A549 (cell line): ENCODE results near the gene CD226. TPM values are rescaled to one million over a fixed set of nuclear protein-coding genes. Genes with fewer than 3 reads are reported as not detected.

Experiments used
- ATAC-seq, 2 experiments: fragments of 200-7000 bp in 1 of 2; fragments of >200 bp in 1 of 2; cut with Nextera tagmentation in 1 of 2; cut with Tn5 transposase in 1 of 2; 3 replicates each; pipeline versions ENCODE4 v1.8.0 to v1.9.1; 2018 to 2020; ENCODE audit warnings: mild to moderate bottlenecking in 1 of 2, moderate library complexity in 1 of 2
- CTCF ChIA-PET: fragments of 300-600 bp; sonication (Branson Sonifier 250); formaldehyde crosslinking; extraction: SDS; loops from one replicate; lab custom pipeline; 2021; ENCODE audit warnings: antibody characterized with exemption, inconsistent platforms; lab: Yijun Ruan, JAX
- POLR2A ChIA-PET: fragments of 350-600 bp; formaldehyde crosslinking; extraction: SDS; loops from one replicate; lab custom pipeline; 2021; ENCODE audit warnings: antibody characterized with exemption, inconsistent platforms; lab: Yijun Ruan, JAX
- DNase-seq, 2 experiments: peaks; one replicate each; pipeline versions ENCODE4 v3.0.0 to v3.0.0-alpha.2; 2011 to 2016; ENCODE audit warnings: low read depth in 1 of 2, low spot score in 1 of 2
- FAIRE-seq: peaks from 2 replicates; lab custom pipeline; 2011; peaks lifted over from hg19 to GRCh38; lab: Jason Lieb, UNC
- H3K27ac ChIP-seq, 2 experiments: fragments of >200 bp; sonication (Bioruptor Twin); formaldehyde crosslinking; 3 replicates each; pipeline ENCODE4 v1.5.1; 2016 to 2017
- H3K4me1 ChIP-seq: fragments of >200 bp; sonication (Bioruptor Twin); formaldehyde crosslinking; 3 replicates; pipeline ENCODE4 v1.6.1; 2016
- H3K4me2 ChIP-seq: fragments of >200 bp; sonication (Bioruptor Twin); formaldehyde crosslinking; 3 replicates; pipeline ENCODE4 v1.6.1; 2016
- H3K4me3 ChIP-seq: fragments of >200 bp; sonication (Bioruptor Twin); formaldehyde crosslinking; 3 replicates; pipeline ENCODE4 v1.5.1; 2016
- H3K9me3 ChIP-seq: fragments of >200 bp; sonication (Bioruptor Twin); formaldehyde crosslinking; 3 replicates; pipeline ENCODE4 v1.6.1; 2016
- BCL3 ChIP-seq: fragments of >200 bp; sonication (Bioruptor Twin); formaldehyde crosslinking; IDR thresholded peaks from 3 replicates; pipeline ENCODE4 v1.6.1; 2016
- CBX2 ChIP-seq: fragments of 200-600 bp; sonication (generic); IDR thresholded peaks from 2 replicates; pipeline ENCODE4 v1.6.1; 2016; ENCODE audit warnings: low read depth, mild to moderate bottlenecking, borderline replicate concordance
- CHD2 ChIP-seq: fragments of 150-350 bp; IDR thresholded peaks from 2 replicates; pipeline ENCODE4 v1.6.1; 2014; ENCODE audit warnings: low read length; ENCODE audit not compliant: partially characterized antibody
- CTCF ChIP-seq: fragments of >200 bp; sonication (Bioruptor Twin); formaldehyde crosslinking; IDR thresholded peaks from 3 replicates; pipeline ENCODE4 v1.5.1; 2016
- ELK1 ChIP-seq: fragments of 150-350 bp; IDR thresholded peaks from 2 replicates; pipeline ENCODE4 v1.6.1; 2014; ENCODE audit warnings: low read depth, mild to moderate bottlenecking, low read length
- EP300 ChIP-seq, 2 experiments: fragments of >200 bp; sonication (Bioruptor Twin); formaldehyde crosslinking; IDR thresholded peaks; 2 replicates in 1 of 2; 3 replicates in 1 of 2; pipeline ENCODE4 v1.6.1; 2016 to 2017
- FOSB ChIP-seq: fragments of 250-450 bp; sonication (Bioruptor Pico); IDR thresholded peaks from 2 replicates; pipeline ENCODE4 v1.5.0; 2020; ENCODE audit warnings: mild to moderate bottlenecking, moderate library complexity
- FOXS1 ChIP-seq: fragments of 250-450 bp; sonication (Bioruptor Pico); IDR thresholded peaks from 2 replicates; pipeline ENCODE4 v1.5.0; 2020; ENCODE audit warnings: mild to moderate bottlenecking, moderate library complexity
- GATA3 ChIP-seq: IDR thresholded peaks from 2 replicates; pipeline ENCODE4 v1.6.1; 2012; ENCODE audit warnings: borderline replicate concordance
- HDAC2 ChIP-seq: fragments of 200-600 bp; sonication (generic); IDR thresholded peaks from 2 replicates; pipeline ENCODE4 v1.6.1; 2016
- HEYL ChIP-seq: fragments of 250-450 bp; sonication (Bioruptor Pico); IDR thresholded peaks from 2 replicates; pipeline ENCODE4 v1.8.0; 2021; ENCODE audit warnings: mild to moderate bottlenecking, moderate library complexity
- HOXB5 ChIP-seq: fragments of 250-450 bp; sonication (Bioruptor Pico); IDR thresholded peaks from 2 replicates; pipeline ENCODE4 v1.5.0; 2020; ENCODE audit warnings: mild to moderate bottlenecking, moderate library complexity
- JUN ChIP-seq, 2 experiments: fragments of >200 bp; sonication (Bioruptor Twin); formaldehyde crosslinking; IDR thresholded peaks; 2 replicates in 1 of 2; 3 replicates in 1 of 2; pipeline ENCODE4 v1.6.1; 2016 to 2017
- KDM5A ChIP-seq: fragments of 200-600 bp; sonication (generic); IDR thresholded peaks from 2 replicates; pipeline ENCODE4 v1.6.1; 2016; ENCODE audit warnings: antibody characterized with exemption, mild to moderate bottlenecking
- MAZ ChIP-seq: fragments of 150-350 bp; IDR thresholded peaks from 2 replicates; pipeline ENCODE4 v1.6.1; 2014; ENCODE audit warnings: antibody characterized with exemption, low read depth, low read length, borderline replicate concordance
- NPAS2 ChIP-seq: fragments of 250-450 bp; sonication (Bioruptor Pico); IDR thresholded peaks from 2 replicates; pipeline ENCODE4 v1.8.0; 2022; ENCODE audit warnings: mild to moderate bottlenecking, moderate library complexity, borderline replicate concordance
- REST ChIP-seq: fragments of 200-600 bp; sonication (generic); IDR thresholded peaks from 2 replicates; pipeline ENCODE4 v1.6.1; 2016; ENCODE audit warnings: antibody characterized with exemption, mild to moderate bottlenecking, moderate library complexity
- RFX5 ChIP-seq: fragments of 450-650 bp; IDR thresholded peaks from 2 replicates; pipeline ENCODE4 v1.7.1; 2014; ENCODE audit warnings: antibody characterized with exemption, mild to moderate bottlenecking, moderate library complexity
- SMC3 ChIP-seq: fragments of >200 bp; sonication (Bioruptor Twin); formaldehyde crosslinking; IDR thresholded peaks from 3 replicates; pipeline ENCODE4 v1.6.1; 2018; ENCODE audit warnings: inconsistent platforms
- USF2 ChIP-seq: fragments of 450-650 bp; IDR thresholded peaks from 2 replicates; pipeline ENCODE4 v1.6.1; 2014; ENCODE audit warnings: antibody characterized with exemption
- ZC3H11A ChIP-seq: fragments of 450-650 bp; IDR thresholded peaks from 2 replicates; pipeline ENCODE4 v1.6.1; 2014; ENCODE audit warnings: antibody characterized with exemption, mild to moderate bottlenecking
- ZFP36 ChIP-seq: fragments of 450-650 bp; IDR thresholded peaks from 2 replicates; pipeline ENCODE4 v1.6.1; 2014; ENCODE audit warnings: borderline replicate concordance; ENCODE audit not compliant: partially characterized antibody
- ZSCAN20 ChIP-seq: fragments of 250-450 bp; sonication (Bioruptor Pico); IDR thresholded peaks from 2 replicates; pipeline ENCODE4 v1.8.0; 2022; ENCODE audit warnings: mild to moderate bottlenecking, moderate library complexity
- WGBS: methylation state at CpG from one replicate; pipeline ENCODE4 v1.1.6; 2017; ENCODE audit errors: missing lambda C conversion rate; 5-methylcytosine and 5-hydroxymethylcytosine counted together
- polyA plus RNA-seq, 4 experiments: library from polyadenylated mRNA; depleted of rRNA in 3 of 4; stranded (reverse); fragments of >200 nt; fragmentation: RNase III in 1 of 4; extraction: RNeasy Plus Mini Kit Qiagen cat#74134 plus additional on column Dnase treatment in 1 of 4; gene quantifications; 2 replicates in 3 of 4; 3 replicates in 1 of 4; pipeline ENCODE4 v1.2.3, GENCODE V29; 2011 to 2017
- TF ChIP-seq, protein P1 (sequence below): IDR thresholded peaks from 2 replicates; pipeline ENCODE4 v1.6.1; 2012; ENCODE audit warnings: low read depth, borderline replicate concordance
- TF ChIP-seq, protein P2 (sequence below): IDR thresholded peaks from 2 replicates; pipeline ENCODE4 v1.6.1; 2012
- TF ChIP-seq, protein P3 (sequence below): fragments of 250-450 bp; sonication (Bioruptor Pico); IDR thresholded peaks from 2 replicates; pipeline ENCODE4 v1.5.0; 2021; ENCODE audit warnings: mild to moderate bottlenecking, moderate library complexity, borderline replicate concordance

Gene CD226
- polyA plus RNA-seq, 2 of the 4 experiments (the other 2 are of a cell fraction): 0.28 to 0.92 TPM

DNA sequence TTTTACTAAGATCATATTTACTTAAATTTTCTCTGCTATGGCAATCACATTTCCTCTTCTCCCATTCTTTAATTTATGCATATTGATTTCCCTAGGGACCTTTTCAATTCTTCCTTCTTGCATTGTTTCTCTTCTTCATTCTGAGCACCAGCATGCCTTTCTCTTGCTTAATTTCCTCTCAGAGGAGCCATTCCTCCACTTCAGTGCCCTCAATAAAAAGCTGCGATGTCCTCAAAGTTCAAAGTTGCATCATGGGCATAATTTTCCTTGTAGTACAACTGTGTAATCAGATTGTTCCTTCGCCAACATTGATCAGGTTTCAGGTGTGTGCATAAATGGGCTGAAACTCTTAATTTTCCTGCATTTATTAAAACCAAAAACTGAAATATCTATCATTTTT, 21.8 kb upstream of the CD226 start (continued):
- TF ChIP-seq REST: no peak
- no peak for TF ChIP-seq EP300 (IDR thresholded peaks at IDR 0.05)
- no peak for TF ChIP-seq ZSCAN20 (CRISPR knock-in tag)
- TF ChIP-seq ELK1: no peak
- TF ChIP-seq ZFP36: no peak
- no peak for TF ChIP-seq HDAC2
- no peak for TF ChIP-seq FOXS1 (CRISPR knock-in tag)
- no peak for TF ChIP-seq NPAS2 (CRISPR knock-in tag)
- TF ChIP-seq HOXB5 (CRISPR knock-in tag): no peak
- no peak for TF ChIP-seq CTCF
- TF ChIP-seq, protein P1, sequence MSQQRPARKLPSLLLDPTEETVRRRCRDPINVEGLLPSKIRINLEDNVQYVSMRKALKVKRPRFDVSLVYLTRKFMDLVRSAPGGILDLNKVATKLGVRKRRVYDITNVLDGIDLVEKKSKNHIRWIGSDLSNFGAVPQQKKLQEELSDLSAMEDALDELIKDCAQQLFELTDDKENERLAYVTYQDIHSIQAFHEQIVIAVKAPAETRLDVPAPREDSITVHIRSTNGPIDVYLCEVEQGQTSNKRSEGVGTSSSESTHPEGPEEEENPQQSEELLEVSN: no peak

- no peak for ATAC-seq
- Histone ChIP-seq H3K4me2 (no peak overlapping the region), H3K9me3 (0 out of 3 replicates have a peak, but pooled peaks cover 4% of the 10 kb centered on the region), H3K4me1 (no peaks in the 10 kb centered on the region), H3K4me3 (no peak overlapping the region), H3K27ac (no peak overlapping the region)
- 79% methylated on average over 8 of the region's 8 CpGs for WGBS
- CTCF ChIA-PET: no interaction called here
- POLR2A ChIA-PET: no interaction called here
- DNase-seq: no peak
- FAIRE-seq: no peak
- TF ChIP-seq, protein P2, sequence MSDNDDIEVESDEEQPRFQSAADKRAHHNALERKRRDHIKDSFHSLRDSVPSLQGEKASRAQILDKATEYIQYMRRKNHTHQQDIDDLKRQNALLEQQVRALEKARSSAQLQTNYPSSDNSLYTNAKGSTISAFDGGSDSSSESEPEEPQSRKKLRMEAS: no peak
- no peak for TF ChIP-seq USF2
- TF ChIP-seq FOSB (CRISPR knock-in tag): no peak
- no peak for TF ChIP-seq CBX2
- no peak for TF ChIP-seq SMC3
- TF ChIP-seq, protein P3, sequence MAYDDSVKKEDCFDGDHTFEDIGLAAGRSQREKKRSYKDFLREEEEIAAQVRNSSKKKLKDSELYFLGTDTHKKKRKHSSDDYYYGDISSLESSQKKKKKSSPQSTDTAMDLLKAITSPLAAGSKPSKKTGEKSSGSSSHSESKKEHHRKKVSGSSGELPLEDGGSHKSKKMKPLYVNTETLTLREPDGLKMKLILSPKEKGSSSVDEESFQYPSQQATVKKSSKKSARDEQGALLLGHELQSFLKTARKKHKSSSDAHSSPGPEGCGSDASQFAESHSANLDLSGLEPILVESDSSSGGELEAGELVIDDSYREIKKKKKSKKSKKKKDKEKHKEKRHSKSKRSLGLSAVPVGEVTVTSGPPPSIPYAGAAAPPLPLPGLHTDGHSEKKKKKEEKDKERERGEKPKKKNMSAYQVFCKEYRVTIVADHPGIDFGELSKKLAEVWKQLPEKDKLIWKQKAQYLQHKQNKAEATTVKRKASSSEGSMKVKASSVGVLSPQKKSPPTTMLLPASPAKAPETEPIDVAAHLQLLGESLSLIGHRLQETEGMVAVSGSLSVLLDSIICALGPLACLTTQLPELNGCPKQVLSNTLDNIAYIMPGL (CRISPR knock-in tag): no peak
- TF ChIP-seq BCL3: no peak
- TF ChIP-seq ZC3H11A: no peak
- no peak for TF ChIP-seq GATA3
- TF ChIP-seq HEYL (CRISPR knock-in tag): no peak
- TF ChIP-seq NPAS2 (CRISPR knock-in tag): no peak
- no peak for TF ChIP-seq RFX5
- TF ChIP-seq MAZ: no peak
- no peak for TF ChIP-seq KDM5A
- no peak for TF ChIP-seq CHD2
- TF ChIP-seq JUN (IDR thresholded peaks at IDR 0.05): no peak
- TF ChIP-seq CTCF: no peak
Observed at GRCh38 chr18:69968039-69968438, 20.4 kb upstream of the CD226 start.
